Right lobe of liver (tissue), 4 donors: ENCODE results near the gene MAJIN.

Experiments used
- CTCF ChIP-seq, 4 donors: fragments of 200-600 bp in 3 of 4; fragments of 450-650 bp in 1 of 4; IDR thresholded peaks; one replicate each; pipeline versions ENCODE4 v1.5.1 to v1.8.0; 2016 to 2022; ENCODE audit warnings: antibody characterized with exemption in 4 of 4, mild to moderate bottlenecking in 2 of 4
- POLR2A ChIP-seq: fragments of 450-650 bp; IDR thresholded peaks from one replicate; pipeline ENCODE4 v1.6.1; 2017; ENCODE audit warnings: antibody characterized with exemption, mild to moderate bottlenecking
- donor health status: DM: no; HTN: no; CAD: no.
- donor health status: DM: no; HTN: no; CAD: no.
- donor health status: DM: no; HTN: yes; CAD: no.

- TF ChIP-seq CTCF (IDR thresholded peaks at IDR 0.05) (no peak), POLR2A (no peak)
These were observed 50.5 kb downstream of the MAJIN start for GRCh38 chr11:64921384-64921783.
